CD4-positive, alpha-beta T cell treated with Interleukin-10 for 1 hour (primary cell): Measurements from ENCODE around the gene PAX9.

ENCODE experiments used
- DNase-seq: peaks from one replicate; pipeline ENCODE4 v3.0.0-alpha.2; 2020

The PAX9 gene

DNA sequence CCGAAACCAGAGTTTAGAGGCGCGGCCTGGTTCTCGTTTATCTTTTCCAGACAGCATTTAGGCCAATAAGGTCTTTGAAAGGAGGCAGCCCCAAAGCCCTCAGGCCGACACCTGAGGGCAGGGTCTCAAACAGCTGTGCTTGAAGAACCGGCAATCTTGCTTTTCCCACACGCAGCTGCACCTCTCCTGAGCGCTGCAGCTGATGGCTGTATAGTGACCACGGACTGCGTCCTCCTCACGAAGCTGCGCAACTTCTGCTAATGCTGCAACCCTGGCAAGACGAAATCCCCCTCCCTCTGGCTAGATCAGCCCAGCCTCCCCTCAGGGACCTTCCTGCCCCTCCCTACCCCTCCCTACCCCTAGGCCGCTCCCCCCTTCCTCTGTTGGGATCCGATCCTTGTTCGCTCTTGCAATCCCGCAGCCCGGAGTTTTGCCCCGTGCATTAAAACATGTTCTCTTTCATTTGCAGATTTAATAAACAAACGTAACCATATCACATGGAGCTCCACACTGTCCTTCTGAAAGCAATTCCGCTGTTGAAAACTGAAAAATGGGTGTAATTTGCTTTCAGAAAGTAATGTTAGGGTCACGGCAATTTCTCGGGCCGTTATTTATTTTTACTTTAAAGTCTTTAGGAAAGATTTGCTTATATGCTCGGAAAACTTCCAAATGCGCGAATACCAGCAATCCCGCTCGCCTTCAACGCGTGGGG, 4.8 kb upstream of the PAX9 start:
- no peak for DNase-seq

GRCh38 chr14:36657399-36658122, 4.1 kb upstream of the PAX9 start:
- DNase-seq, result no peak

DNA sequence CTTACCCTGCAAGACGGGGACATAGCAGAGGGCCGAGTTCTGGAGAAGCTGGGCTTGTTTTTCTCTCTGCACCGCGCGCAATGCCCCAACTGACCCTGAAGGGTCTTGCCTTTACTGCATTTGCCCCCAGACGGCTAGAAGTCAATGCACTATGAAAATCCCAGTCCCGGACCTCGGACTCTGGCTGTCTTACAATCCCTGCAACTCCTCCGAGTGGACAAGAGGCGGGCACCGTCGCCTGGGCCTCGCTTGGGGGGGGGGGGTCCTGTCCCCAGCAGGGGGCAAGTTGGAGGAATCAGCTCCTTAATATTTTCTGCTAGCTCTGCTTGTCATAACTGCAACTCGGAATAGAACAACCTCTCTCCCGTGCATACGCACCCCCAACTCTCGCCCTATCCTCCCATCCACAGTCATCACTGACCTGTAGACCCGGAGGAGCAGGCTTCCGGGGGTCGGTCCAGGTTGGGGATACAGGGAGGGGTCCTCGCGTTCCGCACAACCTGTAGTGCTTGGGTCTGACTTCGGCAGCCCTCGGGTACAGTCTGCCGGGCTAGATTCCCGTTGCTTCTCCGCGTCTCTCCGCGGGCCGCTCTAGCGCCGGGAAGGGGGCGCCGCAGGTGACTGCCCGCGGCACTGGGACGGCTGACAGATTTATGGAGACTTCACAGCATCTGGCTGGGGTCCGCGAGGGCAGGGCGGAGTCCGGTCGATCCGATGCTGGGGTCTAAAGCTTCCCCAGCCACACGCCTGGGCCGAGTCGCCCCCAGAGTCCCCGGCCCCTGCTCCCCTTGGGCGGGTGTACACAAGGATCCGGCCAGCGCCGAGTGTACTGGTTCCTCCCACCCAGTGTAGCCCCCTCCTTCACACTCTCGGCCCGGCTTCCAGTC, 3.3 kb upstream of the PAX9 start:
- DNase-seq, result no peak

GRCh38 chr14:36659010-36659821, 2.4 kb upstream of the PAX9 start:
- DNase-seq, result no peak

- DNase-seq, result no peak
These were observed 1.6 kb upstream of the PAX9 start for GRCh38 chr14:36659822-36660735.

- DNase-seq, result no peak
These were observed 739 bp upstream of the PAX9 start for GRCh38 chr14:36660736-36661505.

GRCh38 chr14:36662258-36662542, 540 bp downstream of the PAX9 start:
- DNase-seq, result no peak

GRCh38 chr14:36662543-36663403, 1.1 kb downstream of the PAX9 start:
- no peak for DNase-seq

- no peak for DNase-seq
These were observed 2.0 kb downstream of the PAX9 start for GRCh38 chr14:36663404-36664321.

DNA sequence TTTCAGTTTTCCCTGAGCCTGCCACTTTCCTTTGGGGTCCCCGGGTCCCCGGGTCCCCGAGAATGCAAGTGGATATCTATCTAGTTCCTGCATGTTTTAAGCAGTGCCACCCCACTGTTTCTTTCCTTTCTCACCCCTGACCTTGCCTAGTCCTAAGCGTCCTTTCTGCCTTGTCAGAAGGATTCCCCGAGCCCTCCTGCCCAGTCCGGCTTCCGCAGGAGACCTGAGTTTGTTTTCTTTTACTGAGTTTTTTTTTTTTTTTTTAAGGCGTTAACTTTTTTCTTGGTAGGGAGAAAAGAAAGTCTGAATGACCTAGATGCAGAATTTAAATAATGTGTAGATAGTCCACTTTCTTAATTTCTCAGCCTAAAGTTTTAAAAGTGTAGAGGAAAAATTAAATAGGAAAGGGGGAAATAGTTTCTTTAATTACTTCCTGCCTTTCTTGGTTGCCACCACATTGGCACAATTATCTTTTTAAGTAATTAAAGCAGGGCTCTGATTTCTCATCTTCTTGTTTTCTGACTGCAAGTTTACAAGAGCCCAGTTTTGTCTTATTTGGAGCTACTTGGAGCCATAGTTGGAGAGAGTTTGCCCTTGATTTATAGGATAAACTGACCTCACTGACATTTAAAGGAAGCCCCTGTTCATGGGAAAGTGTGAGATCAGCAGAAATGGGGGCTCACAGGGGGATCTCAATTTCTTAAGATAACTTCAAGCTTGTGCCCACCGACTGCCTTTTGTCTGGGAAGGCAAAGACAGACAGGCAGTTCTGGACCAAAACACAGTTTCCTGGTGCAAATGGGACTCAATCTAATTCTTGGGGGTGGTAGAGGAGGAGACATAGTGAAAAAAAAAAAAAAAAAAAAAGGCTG, 2.9 kb downstream of the PAX9 start:
- DNase-seq, result no peak

DNA sequence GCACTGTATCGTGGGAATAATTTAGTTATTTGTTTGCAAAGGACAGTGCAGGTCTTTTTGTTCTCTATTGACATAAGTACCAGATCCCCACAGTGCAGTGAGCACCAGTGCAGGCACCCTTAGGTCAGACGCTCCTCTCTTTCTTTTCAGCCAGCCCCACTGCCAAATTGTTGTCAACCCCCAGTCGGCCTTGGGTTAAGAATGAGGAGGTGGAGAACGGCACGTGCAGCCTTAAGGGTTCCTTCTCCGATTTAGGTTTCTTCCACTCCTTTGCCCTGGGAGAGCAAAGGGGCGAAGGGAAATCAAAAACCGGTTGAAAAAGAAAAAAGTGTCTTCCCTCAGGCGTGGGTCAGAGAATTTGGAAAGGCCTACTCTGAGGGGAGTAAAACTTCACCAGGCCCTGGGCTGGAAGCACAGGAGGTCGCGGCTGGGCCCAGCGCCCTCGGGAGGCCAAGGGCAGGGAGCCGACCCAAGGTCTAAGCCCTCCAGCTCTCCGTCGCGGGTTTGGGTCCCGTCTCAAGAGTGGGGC, 4.3 kb downstream of the PAX9 start:
- DNase-seq, result no peak

GRCh38 chr14:36666416-36667206, 5.0 kb downstream of the PAX9 start:
- no peak for DNase-seq

- no peak for DNase-seq
These were observed 6.0 kb downstream of the PAX9 start for GRCh38 chr14:36667679-36668078.

DNA sequence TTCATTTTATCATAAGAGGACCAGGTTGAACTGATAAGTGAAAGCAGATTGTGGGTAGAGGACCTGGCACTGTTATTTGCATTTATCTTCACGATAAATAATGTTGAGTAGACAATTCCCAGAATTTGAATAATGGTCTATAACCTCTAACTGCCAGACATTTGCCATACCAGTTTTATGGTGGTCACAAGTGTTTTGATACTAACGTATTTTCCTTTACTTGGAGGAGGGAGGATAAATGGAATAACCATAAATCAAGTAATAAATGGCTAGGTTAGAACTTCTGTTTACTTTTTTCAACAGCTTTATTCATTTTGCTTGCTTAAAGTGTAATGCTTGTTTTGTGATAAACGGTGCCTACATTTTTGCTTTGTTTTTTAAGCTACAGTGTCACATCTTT, 9.5 kb downstream of the PAX9 start:
- DNase-seq, result no peak

- no peak for DNase-seq
These were observed 10.4 kb downstream of the PAX9 start for GRCh38 chr14:36672095-36672494.

DNA sequence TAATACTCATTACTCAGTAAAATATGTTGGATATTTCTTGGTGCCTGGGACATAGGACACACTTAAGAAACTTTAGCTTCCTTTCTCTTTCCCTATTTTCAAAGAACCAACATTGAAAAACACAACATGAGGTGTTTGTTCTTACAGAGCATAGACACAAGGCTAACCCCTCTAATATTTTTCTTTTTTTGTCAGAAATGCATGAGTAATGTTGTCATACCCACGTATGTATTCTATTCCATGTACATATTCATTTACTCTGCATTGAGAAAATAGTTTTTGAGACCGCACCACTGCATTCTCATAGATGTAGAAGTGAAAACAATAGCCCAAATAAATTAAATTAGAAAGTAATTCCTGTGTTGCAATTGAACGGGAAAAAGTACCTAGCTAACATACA, 13.0 kb downstream of the PAX9 start:
- DNase-seq, result no peak

- no peak for DNase-seq
These were observed 13.9 kb downstream of the PAX9 start for GRCh38 chr14:36675581-36675980.
